Heart left ventricle (tissue), 16 donors: Measurements from ENCODE around the gene IGSF3. TPM values are rescaled to one million over a fixed set of nuclear protein-coding genes. Genes with fewer than 3 reads are reported as not detected.
A peak's percentile ranks its signal among the peaks of the same experiment; 100 is the strongest.

ENCODE experiments used
- ATAC-seq, 4 donors: fragments of 200-7000 bp; cut with Tn5 transposase; one replicate each; pipeline ENCODE4 v1.9.1; 2020 to 2022; ENCODE audit warnings: moderate library complexity in 4 of 4, mild to moderate bottlenecking in 3 of 4, moderate number of reproducible peaks in 1 of 4
- DNase-seq, 5 donors: peaks; one replicate each; pipeline ENCODE4 v3.0.0-alpha.2; 2020
- H3K27ac ChIP-seq, 12 donors: fragments of 200-600 bp; sonication (generic) in 4 of 12; one replicate each; pipeline versions ENCODE4 v1.5.0 to v1.8.0; 2016 to 2022; ENCODE audit warnings: mild to moderate bottlenecking in 2 of 12
- H3K27me3 ChIP-seq, 9 donors: fragments of 200-600 bp; sonication (generic) in 2 of 9; one replicate each; pipeline versions ENCODE4 v1.5.1 to v1.8.0; 2016 to 2022; ENCODE audit warnings: mild to moderate bottlenecking in 3 of 9
- H3K36me3 ChIP-seq, 9 donors: fragments of 200-600 bp; sonication (generic) in 2 of 9; one replicate each; pipeline versions ENCODE4 v1.5.0 to v1.8.0; 2018 to 2022; ENCODE audit warnings: mild to moderate bottlenecking in 2 of 9
- H3K4me1 ChIP-seq, 12 donors: fragments of 200-600 bp; sonication (generic) in 4 of 12; one replicate each; pipeline versions ENCODE4 v1.5.0 to v1.8.0; 2016 to 2022; ENCODE audit warnings: mild to moderate bottlenecking in 3 of 12
- H3K4me3 ChIP-seq, 12 donors: fragments of 200-600 bp; sonication (generic) in 4 of 12; one replicate each; pipeline versions ENCODE4 v1.5.0 to v1.8.0; 2017 to 2022; ENCODE audit warnings: mild to moderate bottlenecking in 9 of 12, moderate library complexity in 4 of 12
- H3K9me3 ChIP-seq, 12 donors: fragments of 200-600 bp; sonication (generic) in 4 of 12; one replicate each; pipeline versions ENCODE4 v1.5.0 to v1.8.0; 2016 to 2022; ENCODE audit warnings: mild to moderate bottlenecking in 1 of 12
- POLR2A ChIP-seq, 2 donors: fragments of 450-650 bp; IDR thresholded peaks; one replicate each; pipeline ENCODE4 v1.6.1; 2017; ENCODE audit warnings: antibody characterized with exemption in 2 of 2, mild to moderate bottlenecking in 2 of 2, moderate library complexity in 2 of 2
- WGBS, 4 donors: extraction: QIAGEN DNeasy Blood & Tissue Kit in 2 of 4; methylation state at CpG; one replicate each; pipeline versions ENCODE4 v1.1.5 to v1.1.7; 2013 to 2018; 5-methylcytosine and 5-hydroxymethylcytosine counted together
- intact Hi-C, 10 donors: fragments of 100-400 bp; cut with DNase I; formaldehyde crosslinking; loops; one replicate each; pipeline versions ENCODE4 v1.11.1 to v1.14.2; 2022
- polyA plus RNA-seq, 2 donors: library from polyadenylated mRNA; stranded (reverse); fragments of 200-250 nt; gene quantifications; one replicate each; pipeline ENCODE4 v1.2.3, GENCODE V29; 2013
- total RNA-seq, 9 donors: library from RNA; depleted of rRNA in 2 of 9; stranded (reverse); fragments of >200 nt in 2 of 9; fragmentation: NEBNext Ultra II Directional in 3 of 9; extraction: Animal tissue kit (Norgen Biotek cat#: 25700) in 3 of 9; gene quantifications; one replicate each; pipeline versions ENCODE4 v1.1.0 to v1.2.4, GENCODE V29; 2016 to 2023
- TF ChIP-seq, protein P1 (sequence below), 12 donors: fragments of 200-600 bp; sonication (generic) in 4 of 12; IDR thresholded peaks; one replicate each; pipeline versions ENCODE4 v1.5.0 to v1.8.0; 2018 to 2022; ENCODE audit warnings: antibody characterized with exemption in 12 of 12, mild to moderate bottlenecking in 5 of 12
- donor health status: ischemic (EF 13 %, LVEDD 7.1; RV severe dilation, severe dysfunction).
- donor health status: healthy with polysubstance abuse.
- donor health status: DM: no; HTN: yes; CAD: no.
- donor health status: DM: no; HTN: no; CAD: no.
- donor health status: ischemic (EF 25% LVEDD 6.9; RV normal size, moderate dysfunction).
- donor health status: ischemic (EF 25% LVEDD 5.7; RV mildly dilated, moderate dysfunction).
- donor health status: healthy.
- donor health status: DM: yes; HTN: yes; CAD: no.
- donor health status: ischemic (EF 35%, LVEDD 5.7; RV mildly dilated, moderate dysfunction).
- donor health status: nonischemic (EF 11% LVEDD 7.7; RV severe dilation, severe dysfunction).
- donor health status: DM: yes; HTN: yes; CAD: no.
- donor health status: PGD.
- donor health status: ischemic (EF 29% LVEDD 5.4; RV normal size, mild dysfunction).
- donor health status: nonischemic (EF 23%, LVEDD 6.1; RV moderate dilation, normal function).

Gene IGSF3
- total and polyA plus RNA-seq, 11 donors, result 3.5 to 19.3 (median 11.5) TPM

DNA sequence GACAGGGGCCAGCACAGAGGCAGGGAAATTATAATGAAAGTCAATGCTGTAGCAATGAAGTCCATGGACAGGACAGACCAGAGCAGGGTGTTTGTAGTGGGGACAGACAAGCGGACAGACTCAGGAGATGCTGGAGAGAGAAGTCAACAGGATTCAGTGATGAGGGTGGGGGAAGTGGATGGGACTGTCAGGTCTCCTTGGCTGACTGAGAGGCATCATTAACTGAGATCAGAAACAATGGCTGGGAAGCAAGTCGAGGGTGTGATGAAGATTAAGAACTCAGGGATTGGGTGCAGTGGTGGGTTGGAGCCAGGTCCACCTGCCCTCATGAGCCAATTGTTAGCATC is 122.2 kb downstream of the IGSF3 start:
- peaks cover 0 to 27% (median 0%) of the 10 kb centered on the region in 12 donors for H3K4me1 ChIP-seq
- no peaks in the 10 kb centered on the region for H3K9me3 ChIP-seq
- TF ChIP-seq, protein P1, sequence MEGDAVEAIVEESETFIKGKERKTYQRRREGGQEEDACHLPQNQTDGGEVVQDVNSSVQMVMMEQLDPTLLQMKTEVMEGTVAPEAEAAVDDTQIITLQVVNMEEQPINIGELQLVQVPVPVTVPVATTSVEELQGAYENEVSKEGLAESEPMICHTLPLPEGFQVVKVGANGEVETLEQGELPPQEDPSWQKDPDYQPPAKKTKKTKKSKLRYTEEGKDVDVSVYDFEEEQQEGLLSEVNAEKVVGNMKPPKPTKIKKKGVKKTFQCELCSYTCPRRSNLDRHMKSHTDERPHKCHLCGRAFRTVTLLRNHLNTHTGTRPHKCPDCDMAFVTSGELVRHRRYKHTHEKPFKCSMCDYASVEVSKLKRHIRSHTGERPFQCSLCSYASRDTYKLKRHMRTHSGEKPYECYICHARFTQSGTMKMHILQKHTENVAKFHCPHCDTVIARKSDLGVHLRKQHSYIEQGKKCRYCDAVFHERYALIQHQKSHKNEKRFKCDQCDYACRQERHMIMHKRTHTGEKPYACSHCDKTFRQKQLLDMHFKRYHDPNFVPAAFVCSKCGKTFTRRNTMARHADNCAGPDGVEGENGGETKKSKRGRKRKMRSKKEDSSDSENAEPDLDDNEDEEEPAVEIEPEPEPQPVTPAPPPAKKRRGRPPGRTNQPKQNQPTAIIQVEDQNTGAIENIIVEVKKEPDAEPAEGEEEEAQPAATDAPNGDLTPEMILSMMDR (IDR thresholded peaks at IDR 0.05), result no peak
- no peak for TF ChIP-seq POLR2A (IDR thresholded peaks at IDR 0.05)
- intact Hi-C loops, result no loop called here
- H3K27me3 ChIP-seq, result no peaks in the 10 kb centered on the region
- ATAC-seq (no peak), DNase-seq (no peak)
- no peak overlapping the region for H3K27ac ChIP-seq
- 89 to 97% (median 91%) methylated on average over 2 of the region's 2 CpGs for WGBS, 4 donors
- no peak overlapping the region for H3K4me3 ChIP-seq
- peaks cover 0 to 41% (median 32%) of the 10 kb centered on the region in 9 donors for H3K36me3 ChIP-seq

- intact Hi-C loops, result no loop called here
- no peak for DNase-seq
These were observed 122.8 kb downstream of the IGSF3 start for GRCh38 chr1:116544588-116545358.

DNA sequence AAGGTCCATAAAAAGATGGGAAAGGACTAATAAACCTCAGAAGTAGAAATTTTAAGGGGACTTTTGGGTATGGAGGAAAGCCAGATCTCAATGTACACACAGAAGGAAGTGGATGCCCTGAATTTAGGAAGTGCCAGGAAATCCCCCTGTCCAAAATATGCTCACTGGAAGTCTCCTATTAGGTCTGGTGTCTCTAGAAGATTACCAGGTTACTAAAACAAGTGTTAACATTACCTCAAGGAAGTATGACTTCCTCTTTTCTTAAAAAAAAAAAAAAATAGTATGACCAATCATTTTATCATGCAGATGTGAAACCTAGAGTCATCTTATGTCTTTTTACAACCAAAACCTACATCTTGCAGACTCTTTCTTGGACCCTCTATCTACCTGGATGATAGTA is 127.4 kb downstream of the IGSF3 start:
- DNase-seq (no peak), ATAC-seq (no peak)
- peak overlapping the region in 1 of 12 donors; percentile 60 for H3K27ac ChIP-seq
- H3K36me3 ChIP-seq, result peaks cover 0 to 84% (median 66%) of the 10 kb centered on the region in 9 donors
- no peak overlapping the region for H3K4me3 ChIP-seq
- intact Hi-C loops, result no loop called here
- peaks cover 0 to 53% (median 2%) of the 10 kb centered on the region in 12 donors for H3K4me1 ChIP-seq
- TF ChIP-seq, protein P1 (IDR thresholded peaks at IDR 0.05), result no peak
- TF ChIP-seq POLR2A (IDR thresholded peaks at IDR 0.05), result no peak
- no peaks in the 10 kb centered on the region for H3K9me3 ChIP-seq
- no peaks in the 10 kb centered on the region for H3K27me3 ChIP-seq

More at GRCh38 chr1:116544588-116545358, 122.8 kb downstream of the IGSF3 start:
- Histone ChIP-seq H3K4me1 (peaks cover 0 to 33% (median 0%) of the 10 kb centered on the region in 12 donors), H3K36me3 (peaks cover 0 to 43% (median 32%) of the 10 kb centered on the region in 9 donors), H3K9me3 (no peaks in the 10 kb centered on the region), H3K27ac (peak overlapping the region in 1 of 12 donors; percentile 10), H3K4me3 (no peak overlapping the region), H3K27me3 (no peaks in the 10 kb centered on the region)
- peak in 1 of 4 donors; percentile 20 for ATAC-seq
- WGBS, 4 donors, result 92 to 96% (median 92%) methylated on average over 7 to 8 of the region's 8 CpGs
- TF ChIP-seq, protein P1 (IDR thresholded peaks at IDR 0.05), result no peak
- TF ChIP-seq POLR2A (IDR thresholded peaks at IDR 0.05), result no peak

DNA sequence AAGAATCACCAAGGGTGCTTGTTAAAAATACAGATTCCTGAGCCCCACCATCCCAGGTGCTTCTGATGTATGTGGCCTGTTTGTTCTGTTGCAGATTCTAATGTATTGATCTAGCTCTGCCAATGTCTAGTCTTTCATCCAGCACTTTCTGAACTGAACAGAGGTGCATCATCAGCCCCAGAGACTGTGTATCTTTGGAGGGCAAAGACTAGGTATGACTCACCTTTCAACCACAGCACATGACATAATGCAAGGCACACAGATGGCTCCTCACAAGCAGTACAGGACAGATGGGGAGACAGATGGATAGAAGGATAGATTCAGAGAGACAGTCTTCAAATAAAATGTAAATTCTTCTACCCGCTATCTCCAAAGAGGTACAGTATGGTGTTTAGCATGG is 129.0 kb downstream of the IGSF3 start:
- Histone ChIP-seq H3K9me3 (no peaks in the 10 kb centered on the region), H3K27me3 (no peaks in the 10 kb centered on the region), H3K27ac (peak overlapping the region in 1 of 12 donors; percentile 60), H3K4me3 (no peak overlapping the region), H3K4me1 (peaks cover 0 to 44% (median 2%) of the 10 kb centered on the region in 12 donors), H3K36me3 (peaks cover 1 to 92% (median 70%) of the 10 kb centered on the region in 9 donors)
- 94 to 100% (median 95%) methylated on average over 1 of the region's 1 CpG for WGBS, 4 donors
- TF ChIP-seq, protein P1 (IDR thresholded peaks at IDR 0.05), result no peak
- TF ChIP-seq POLR2A (IDR thresholded peaks at IDR 0.05), result no peak
- no peak for ATAC-seq
- intact Hi-C loops, result no loop called here
- DNase-seq, result no peak
